T-helper 2 cell treated with Interferon-gamma antibody and Interleukin-4, amounts not matched to agents 5 μg/mL and 100 μg/mL, for 36 hours (primary cell): ENCODE results near the gene PALMD.

Source experiments
- DNase-seq: peaks from one replicate; pipeline ENCODE4 v3.0.0; 2021; ENCODE audit warnings: low spot score
- H3K27ac Mint-ChIP-seq: one replicate; pipeline ENCODE4 v1.8.0; 2021; ENCODE audit warnings: mild to moderate bottlenecking, mixed read lengths
- H3K27me3 Mint-ChIP-seq: one replicate; pipeline ENCODE4 v1.8.0; 2021; ENCODE audit warnings: low read depth, mixed read lengths
- H3K36me3 Mint-ChIP-seq: one replicate; pipeline ENCODE4 v1.8.0; 2021; ENCODE audit warnings: low read depth, mixed read lengths
- H3K4me1 Mint-ChIP-seq: one replicate; pipeline ENCODE4 v1.8.0; 2021; ENCODE audit warnings: low read depth, mixed read lengths
- H3K4me3 Mint-ChIP-seq: one replicate; pipeline ENCODE4 v1.8.0; 2022; ENCODE audit warnings: mild to moderate bottlenecking, moderate library complexity, mixed read lengths
- H3K9me3 Mint-ChIP-seq: one replicate; pipeline ENCODE4 v1.8.0; 2021; ENCODE audit warnings: mixed read lengths

The PALMD gene

DNA sequence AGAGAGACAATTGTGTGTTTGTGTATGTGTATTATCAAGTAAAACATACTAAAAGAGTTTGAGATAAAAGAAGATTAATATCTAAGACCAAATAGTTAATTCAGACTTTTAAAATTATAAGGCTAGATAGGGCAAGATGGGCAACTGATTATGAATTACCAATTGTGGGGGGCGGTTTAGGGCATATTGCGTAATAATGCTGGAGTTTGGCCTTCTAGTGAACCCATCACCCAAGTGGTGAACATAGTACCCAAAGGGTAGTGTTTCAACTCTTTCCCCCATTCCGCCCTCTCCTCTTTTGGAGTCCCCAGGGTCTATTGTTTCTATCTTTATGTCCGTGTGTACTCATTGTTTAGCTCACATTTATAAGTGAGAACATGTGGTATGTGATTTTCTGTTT, 65.1 kb downstream of the PALMD start:
- no peaks in the 10 kb centered on the region for H3K36me3 Mint-ChIP-seq
- H3K27me3 Mint-ChIP-seq = no peaks in the 10 kb centered on the region
- H3K9me3 Mint-ChIP-seq = no peaks in the 10 kb centered on the region
- no peak overlapping the region for H3K27ac Mint-ChIP-seq
- H3K4me3 Mint-ChIP-seq = no peak overlapping the region
- peaks cover 2% of the 10 kb centered on the region for H3K4me1 Mint-ChIP-seq
- no peak for DNase-seq

DNA sequence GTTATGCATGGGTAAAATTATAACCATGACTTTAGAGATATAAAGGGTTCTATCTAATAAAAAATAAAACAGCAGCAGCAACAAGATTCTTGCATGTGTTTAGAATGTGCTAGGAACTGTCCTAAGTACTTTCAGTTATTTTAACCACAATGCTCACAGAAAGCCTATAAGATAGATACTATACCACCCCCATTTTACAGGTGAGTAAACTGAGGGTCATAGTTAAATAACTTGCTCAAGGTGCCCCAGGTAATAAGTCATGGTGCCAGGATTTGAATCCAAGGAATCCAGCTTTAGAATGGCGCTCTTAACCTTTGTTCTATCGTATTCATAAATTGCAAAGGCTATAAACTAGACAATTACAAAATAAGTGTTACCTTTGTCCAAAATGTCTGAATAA, 67.1 kb downstream of the PALMD start:
- Mint-ChIP-seq H3K27me3 (no peaks in the 10 kb centered on the region), H3K9me3 (no peaks in the 10 kb centered on the region), H3K4me3 (no peak overlapping the region), H3K4me1 (peaks cover 2% of the 10 kb centered on the region), H3K27ac (no peak overlapping the region), H3K36me3 (no peaks in the 10 kb centered on the region)
- no peak for DNase-seq

DNA sequence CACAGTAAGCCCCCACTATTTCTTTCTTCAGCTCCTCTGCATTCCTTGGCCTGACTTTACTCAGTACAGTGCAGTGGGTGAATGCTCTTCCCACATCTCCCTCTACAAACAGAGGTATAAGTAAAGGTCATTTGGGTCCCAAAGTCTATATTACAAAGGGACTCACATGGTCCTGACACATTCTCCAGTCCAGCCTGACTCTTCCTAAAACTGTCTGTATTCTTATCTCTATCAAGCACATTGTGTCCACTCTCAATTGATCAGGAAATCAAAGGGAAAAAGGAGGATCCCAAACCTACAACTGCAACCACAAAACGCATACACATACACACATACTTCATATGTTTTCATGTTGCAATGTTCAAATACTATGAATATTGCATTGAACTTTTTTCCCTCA, 71.1 kb downstream of the PALMD start:
- H3K36me3 Mint-ChIP-seq = no peaks in the 10 kb centered on the region
- no peaks in the 10 kb centered on the region for H3K9me3 Mint-ChIP-seq
- H3K4me3 Mint-ChIP-seq = no peak overlapping the region
- no peak overlapping the region for H3K27ac Mint-ChIP-seq
- no peaks in the 10 kb centered on the region for H3K27me3 Mint-ChIP-seq
- DNase-seq = no peak
- no peaks in the 10 kb centered on the region for H3K4me1 Mint-ChIP-seq

DNA sequence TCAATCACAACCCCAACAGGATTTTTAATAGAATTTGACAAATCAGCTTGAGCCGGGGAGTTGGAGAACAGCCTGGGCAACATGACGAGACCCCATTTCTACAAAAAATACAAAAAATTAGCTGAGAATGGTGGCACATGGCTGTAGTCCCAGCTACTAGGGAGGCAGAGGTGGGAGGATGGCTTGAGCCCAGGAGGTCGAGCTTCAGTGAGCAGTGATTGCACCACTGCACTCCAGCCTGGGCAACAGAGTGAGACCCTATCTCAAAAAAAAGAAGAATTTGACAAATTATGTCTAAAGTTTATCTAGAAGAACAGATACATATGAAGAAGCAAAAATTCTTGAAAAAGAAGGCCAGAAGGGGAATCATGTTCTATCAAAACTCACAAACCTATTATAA, 77.3 kb downstream of the PALMD start:
- H3K27me3 Mint-ChIP-seq = peaks cover 3% of the 10 kb centered on the region
- no peaks in the 10 kb centered on the region for H3K9me3 Mint-ChIP-seq
- no peak overlapping the region for H3K4me3 Mint-ChIP-seq
- no peak for DNase-seq
- H3K4me1 Mint-ChIP-seq = no peaks in the 10 kb centered on the region
- no peak overlapping the region for H3K27ac Mint-ChIP-seq
- H3K36me3 Mint-ChIP-seq = no peaks in the 10 kb centered on the region

DNA sequence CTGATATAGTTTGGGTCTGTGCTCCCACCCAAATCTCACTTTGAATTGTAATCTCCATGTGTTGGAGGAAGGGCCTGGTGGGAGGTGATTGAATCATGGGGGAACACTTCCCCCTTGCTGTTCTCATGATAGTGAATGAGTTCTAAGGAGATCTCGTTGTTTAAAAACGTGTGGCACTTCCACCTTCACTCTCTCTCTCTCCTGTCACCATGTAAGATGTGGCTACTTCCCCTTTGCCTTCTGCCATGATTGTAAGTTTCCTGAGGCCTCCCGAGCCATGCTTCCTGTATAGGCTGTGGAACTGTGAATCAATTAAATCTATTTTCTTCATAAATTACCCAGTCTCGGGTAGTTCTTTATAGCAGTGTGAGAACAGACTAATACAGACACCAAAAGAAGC, 80.1 kb downstream of the PALMD start:
- no peak overlapping the region for H3K27ac Mint-ChIP-seq
- H3K4me3 Mint-ChIP-seq = no peak overlapping the region
- peaks cover 3% of the 10 kb centered on the region for H3K27me3 Mint-ChIP-seq
- no peaks in the 10 kb centered on the region for H3K36me3 Mint-ChIP-seq
- peaks cover 1% of the 10 kb centered on the region for H3K4me1 Mint-ChIP-seq
- no peaks in the 10 kb centered on the region for H3K9me3 Mint-ChIP-seq
- DNase-seq = no peak

DNA sequence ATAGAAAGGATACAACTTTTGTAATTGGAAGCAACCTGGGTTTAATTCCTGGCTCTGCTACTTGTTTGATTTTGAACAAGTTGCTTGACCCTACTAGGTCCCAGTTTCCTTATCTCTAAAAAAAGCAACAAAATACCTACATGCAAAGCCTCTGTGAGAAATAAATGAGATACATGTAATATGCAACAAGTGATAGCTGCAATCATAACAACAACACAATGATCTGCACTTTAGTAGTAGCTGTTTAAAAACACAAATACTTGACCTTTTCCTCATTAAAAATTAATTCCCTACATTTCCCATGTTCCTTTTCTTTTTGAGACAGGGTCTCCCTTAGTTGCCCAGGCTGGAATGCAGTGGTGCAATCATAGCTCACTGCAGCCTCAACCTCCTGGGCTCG, 80.5 kb downstream of the PALMD start:
- no peak overlapping the region for H3K27ac Mint-ChIP-seq
- H3K4me1 Mint-ChIP-seq = peaks cover 1% of the 10 kb centered on the region
- H3K27me3 Mint-ChIP-seq = peaks cover 3% of the 10 kb centered on the region
- no peaks in the 10 kb centered on the region for H3K9me3 Mint-ChIP-seq
- H3K36me3 Mint-ChIP-seq = no peaks in the 10 kb centered on the region
- no peak overlapping the region for H3K4me3 Mint-ChIP-seq
- no peak for DNase-seq

DNA sequence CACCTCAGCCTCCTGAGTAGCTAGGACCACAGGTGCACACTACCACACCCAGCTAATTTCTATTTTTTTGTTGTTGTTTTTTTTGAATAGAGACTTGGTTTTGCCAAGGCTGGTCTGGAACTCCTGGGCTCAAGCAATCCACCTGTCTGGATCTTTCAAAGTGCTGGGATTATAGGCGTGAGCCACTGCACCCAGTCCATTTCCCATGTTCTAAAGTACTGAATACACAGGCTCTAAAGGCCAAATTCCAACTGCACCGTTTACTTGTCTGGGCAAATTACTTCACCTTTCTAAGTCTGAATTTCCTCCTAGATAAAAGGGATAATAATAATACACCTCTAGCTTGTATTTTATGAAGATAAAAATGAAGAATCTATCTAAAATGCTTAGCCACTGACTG, 80.9 kb downstream of the PALMD start:
- peaks cover 1% of the 10 kb centered on the region for H3K4me1 Mint-ChIP-seq
- H3K27me3 Mint-ChIP-seq = peaks cover 3% of the 10 kb centered on the region
- no peaks in the 10 kb centered on the region for H3K36me3 Mint-ChIP-seq
- H3K4me3 Mint-ChIP-seq = no peak overlapping the region
- no peaks in the 10 kb centered on the region for H3K9me3 Mint-ChIP-seq
- no peak for DNase-seq
- H3K27ac Mint-ChIP-seq = no peak overlapping the region

DNA sequence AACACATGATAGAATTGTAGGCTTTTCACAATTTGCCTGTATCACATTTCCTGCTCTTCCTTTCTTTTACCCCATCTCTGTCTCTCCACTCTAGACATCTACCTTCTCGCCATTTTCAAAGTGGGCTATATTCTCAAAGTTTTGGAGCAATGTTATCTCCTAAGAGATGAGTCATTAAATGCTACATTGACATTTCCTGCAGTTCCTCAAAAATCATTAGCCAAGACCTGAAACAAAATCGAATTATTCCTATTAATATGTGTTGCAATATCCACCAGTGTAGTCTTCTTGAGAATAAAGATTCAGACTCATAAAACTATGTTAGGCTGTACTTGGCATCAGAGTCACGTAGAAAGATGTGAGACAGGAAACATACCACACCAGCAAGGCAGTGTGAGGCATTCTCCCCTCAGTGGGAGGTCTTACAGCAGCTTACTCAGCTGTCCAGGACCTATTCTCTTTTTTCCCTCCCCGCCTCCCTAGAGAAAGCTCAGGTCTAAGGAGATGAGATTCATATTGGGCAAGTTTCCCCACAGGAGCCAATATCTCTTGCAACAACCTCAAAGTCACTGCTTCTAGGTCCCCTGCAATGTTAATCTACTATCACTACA, 81.8 kb downstream of the PALMD start:
- H3K36me3 Mint-ChIP-seq = no peaks in the 10 kb centered on the region

DNA sequence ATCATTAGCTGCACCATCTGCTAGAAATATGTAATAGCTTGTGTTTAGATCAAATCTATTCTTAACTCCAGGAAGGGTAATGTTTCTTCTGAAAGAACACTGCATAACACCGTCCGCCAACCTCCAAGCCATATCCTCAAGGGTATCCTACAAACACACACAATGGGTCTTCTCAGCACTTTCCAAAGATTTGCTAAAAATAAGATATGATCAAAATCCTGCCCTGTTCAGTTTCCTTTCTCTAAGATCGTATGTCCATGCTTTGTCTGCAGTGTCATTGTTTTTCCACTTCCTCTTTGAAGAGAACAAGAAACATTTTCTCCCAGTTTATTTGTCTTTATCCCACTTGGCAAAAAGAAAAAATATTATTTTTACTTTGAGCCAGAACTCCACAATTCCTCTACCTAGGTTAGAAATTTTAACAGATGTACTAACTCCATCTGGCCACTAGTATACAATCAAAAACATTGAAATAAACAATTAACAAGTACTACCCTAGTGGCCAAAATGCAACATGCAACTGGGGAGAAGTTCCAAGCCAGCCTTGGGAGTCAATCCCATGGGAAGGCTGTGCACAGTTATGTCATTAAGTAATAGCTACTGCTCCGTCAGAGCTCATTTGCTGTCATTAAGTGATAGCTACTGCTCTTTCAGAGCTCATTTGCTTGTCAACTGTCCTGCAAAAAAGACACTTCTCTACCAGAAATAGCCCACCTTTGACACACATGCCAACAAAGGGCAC, 82.8 kb downstream of the PALMD start:
- Mint-ChIP-seq H3K4me3 (no peak overlapping the region), H3K27ac (no peak overlapping the region), H3K36me3 (peaks cover 1% of the 10 kb centered on the region), H3K4me1 (peaks cover 3% of the 10 kb centered on the region), H3K9me3 (no peaks in the 10 kb centered on the region), H3K27me3 (no peaks in the 10 kb centered on the region)
- no peak for DNase-seq

More for the DNA sequence above, 81.8 kb downstream of the PALMD start:
- DNase-seq = no peak
- Mint-ChIP-seq H3K9me3 (no peaks in the 10 kb centered on the region), H3K27ac (no peak overlapping the region), H3K4me1 (peaks cover 1% of the 10 kb centered on the region), H3K27me3 (peaks cover 3% of the 10 kb centered on the region), H3K4me3 (no peak overlapping the region)

DNA sequence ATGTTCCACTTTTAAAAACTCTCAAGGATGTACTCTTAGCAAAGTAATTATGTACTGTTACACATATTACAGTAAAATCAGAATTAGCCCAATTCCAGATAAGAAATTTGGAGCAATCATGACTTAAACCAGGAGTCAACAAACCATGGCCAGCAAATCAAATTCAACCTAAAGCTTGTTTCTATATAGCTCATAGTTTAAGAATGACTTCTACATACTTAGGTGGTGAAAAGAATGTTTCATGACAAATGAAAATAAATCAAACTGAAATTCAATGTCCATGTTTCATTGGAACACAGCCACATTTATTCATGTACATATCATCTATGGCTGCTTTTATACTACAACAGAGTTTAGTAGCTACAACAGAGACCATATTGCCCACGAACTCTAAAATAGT, 85.5 kb downstream of the PALMD start:
- Mint-ChIP-seq H3K9me3 (no peaks in the 10 kb centered on the region), H3K36me3 (peaks cover 1% of the 10 kb centered on the region), H3K4me3 (no peak overlapping the region), H3K4me1 (peaks cover 6% of the 10 kb centered on the region), H3K27ac (no peak overlapping the region), H3K27me3 (peaks cover 3% of the 10 kb centered on the region)
- no peak for DNase-seq

DNA sequence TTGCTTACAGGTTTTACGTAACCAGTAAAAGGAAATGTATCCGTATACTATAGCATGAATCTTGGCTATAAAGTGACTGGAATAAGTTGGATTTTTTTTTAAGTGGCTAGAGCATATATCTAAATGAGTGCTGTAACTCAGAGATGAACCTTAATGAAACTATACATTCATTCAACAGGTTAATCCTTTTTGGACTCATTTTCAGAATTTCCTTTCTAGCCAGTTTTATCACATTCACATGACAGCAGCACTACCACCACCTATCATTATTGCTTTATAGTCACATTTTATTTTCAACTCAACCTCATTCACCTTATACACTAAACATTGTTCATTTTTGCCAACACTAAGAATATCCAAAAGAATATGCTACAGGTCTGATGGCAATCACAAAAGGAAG, 89.9 kb downstream of the PALMD start:
- peaks cover 3% of the 10 kb centered on the region for H3K27me3 Mint-ChIP-seq
- no peaks in the 10 kb centered on the region for H3K9me3 Mint-ChIP-seq
- peaks cover 4% of the 10 kb centered on the region for H3K4me1 Mint-ChIP-seq
- H3K4me3 Mint-ChIP-seq = no peak overlapping the region
- H3K27ac Mint-ChIP-seq = no peak overlapping the region
- no peak for DNase-seq
- peaks cover 1% of the 10 kb centered on the region for H3K36me3 Mint-ChIP-seq

DNA sequence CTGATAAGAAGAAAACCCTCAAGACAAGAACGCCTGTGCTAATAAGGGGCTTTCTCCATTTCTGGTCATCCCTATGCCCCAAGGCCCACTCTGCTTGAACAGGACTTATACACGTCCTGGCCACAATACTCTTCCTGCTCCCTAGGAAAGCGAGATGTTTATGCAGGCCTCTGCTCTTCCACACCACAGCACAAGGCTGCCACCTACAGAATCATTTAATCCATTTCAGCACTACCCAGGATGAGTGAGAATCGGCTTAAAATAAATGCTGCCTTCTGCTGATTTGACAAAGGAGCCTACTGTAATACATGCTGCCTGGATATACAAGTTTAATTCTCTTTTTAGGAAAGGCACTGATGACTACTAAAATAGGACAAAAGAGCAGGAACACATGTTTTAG, 91.1 kb downstream of the PALMD start:
- DNase-seq = no peak
- Mint-ChIP-seq H3K27ac (no peak overlapping the region), H3K4me1 (peaks cover 4% of the 10 kb centered on the region), H3K9me3 (no peaks in the 10 kb centered on the region), H3K27me3 (peaks cover 3% of the 10 kb centered on the region), H3K36me3 (peaks cover 1% of the 10 kb centered on the region), H3K4me3 (no peak overlapping the region)

DNA sequence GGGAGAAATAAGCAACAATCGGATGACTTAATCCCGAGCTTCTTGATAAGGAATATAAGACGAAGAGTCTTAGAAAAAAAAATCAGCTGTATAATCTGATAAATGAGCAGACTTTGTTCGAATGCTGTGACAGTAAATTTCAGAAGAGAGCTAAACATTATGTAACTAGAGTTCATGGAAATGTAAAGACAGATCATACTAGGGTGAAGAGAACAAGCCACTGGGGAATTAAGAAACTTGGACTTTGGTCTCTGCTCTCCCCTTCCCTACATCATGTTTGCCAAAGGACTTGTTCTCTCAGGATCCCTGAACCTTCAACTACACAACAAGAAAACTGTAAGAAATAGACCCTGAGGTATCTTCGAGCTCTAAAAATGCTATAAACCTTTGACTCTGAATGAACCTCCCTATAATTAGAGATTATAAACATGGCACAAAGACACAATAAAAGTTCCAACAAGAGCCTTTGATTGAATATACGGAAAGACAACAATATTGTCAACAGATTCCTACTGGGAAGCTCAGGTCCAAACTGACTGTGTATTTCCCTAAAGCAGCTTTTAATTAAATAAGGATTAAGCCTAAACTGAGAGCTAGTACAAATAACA, 93.0 kb downstream of the PALMD start:
- Mint-ChIP-seq H3K4me3 (no peak overlapping the region), H3K4me1 (peaks cover 3% of the 10 kb centered on the region), H3K27ac (no peak overlapping the region), H3K9me3 (no peaks in the 10 kb centered on the region), H3K36me3 (no peaks in the 10 kb centered on the region), H3K27me3 (peaks cover 3% of the 10 kb centered on the region)
- DNase-seq = no peak

DNA sequence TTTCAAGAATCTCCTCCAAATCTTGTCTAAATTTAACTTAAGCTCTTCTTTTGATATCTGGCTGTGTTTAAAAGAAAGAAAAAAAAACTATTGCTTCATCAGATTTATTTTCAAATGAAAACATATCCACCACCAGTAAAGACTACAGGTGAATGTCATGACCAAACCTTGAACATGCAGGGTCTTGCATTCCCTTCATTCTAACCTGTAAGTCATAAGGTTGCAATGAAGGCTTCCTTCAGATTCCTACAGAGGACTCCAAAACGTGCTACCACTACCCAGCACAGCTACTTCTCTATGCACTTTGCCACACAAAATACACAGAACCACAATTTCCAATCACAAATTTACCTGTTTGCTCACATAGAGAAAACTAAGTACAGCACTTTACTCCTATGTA, 94.2 kb downstream of the PALMD start:
- H3K4me3 Mint-ChIP-seq = no peak overlapping the region
- DNase-seq = no peak
- no peaks in the 10 kb centered on the region for H3K36me3 Mint-ChIP-seq
- no peak overlapping the region for H3K27ac Mint-ChIP-seq
- no peaks in the 10 kb centered on the region for H3K9me3 Mint-ChIP-seq
- no peaks in the 10 kb centered on the region for H3K27me3 Mint-ChIP-seq
- peaks cover 3% of the 10 kb centered on the region for H3K4me1 Mint-ChIP-seq
